G401.6 (cell line): ENCODE results near the gene PNPLA6.

Source experiments
- FAIRE-seq: peaks from 2 replicates; lab custom pipeline; 2012; peaks lifted over from hg19 to GRCh38; lab: Jason Lieb, UNC

PNPLA6 gene

DNA sequence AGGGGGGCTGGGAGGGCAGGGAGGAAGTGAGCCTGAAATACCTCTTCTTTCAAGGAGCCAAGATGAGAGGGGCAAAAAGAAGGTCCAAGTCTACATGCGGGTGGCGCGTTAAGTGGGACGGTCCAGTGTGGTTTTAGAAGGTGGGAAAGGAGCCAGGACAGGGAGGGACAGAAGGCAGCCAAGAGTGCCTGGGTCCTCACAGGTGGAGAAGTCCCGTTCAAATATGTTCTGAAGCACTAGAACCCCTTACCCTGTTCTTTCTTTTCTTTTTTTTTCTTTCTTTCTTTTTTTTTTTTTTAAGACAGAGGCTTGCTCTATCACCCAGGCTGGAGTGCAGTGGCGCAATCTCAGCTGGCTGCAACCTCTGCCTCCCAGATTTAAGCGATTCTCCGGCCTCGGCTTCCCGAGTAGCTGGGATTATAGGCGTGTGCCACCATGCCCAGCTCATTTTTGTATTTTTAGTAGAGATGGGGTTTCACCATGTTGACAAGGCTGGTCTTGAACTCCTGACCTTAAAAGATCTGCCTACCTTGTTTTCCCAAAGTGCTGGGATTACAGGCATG, 67.5 kb downstream of the PNPLA6 start:
- no peak for FAIRE-seq

DNA sequence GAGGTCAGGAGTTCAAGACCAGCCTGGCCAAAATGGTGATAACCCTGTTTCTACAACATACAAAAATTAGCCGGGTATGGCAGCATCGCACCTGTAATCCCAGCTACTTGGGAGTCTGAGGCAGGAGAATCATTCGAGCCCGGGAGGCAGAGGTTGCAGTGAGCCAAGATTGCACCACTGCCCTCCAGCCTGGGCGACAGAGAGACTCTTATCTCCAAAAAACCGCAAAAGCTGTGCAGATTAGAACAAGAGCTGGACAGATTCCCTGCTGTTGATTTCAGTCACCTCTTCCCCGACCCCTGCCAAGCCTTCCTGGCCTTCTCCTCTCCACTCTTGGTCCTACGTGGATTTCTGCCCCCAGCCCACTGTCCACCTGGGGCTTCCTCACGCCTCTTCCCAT, 68.4 kb downstream of the PNPLA6 start:
- FAIRE-seq, result no peak

DNA sequence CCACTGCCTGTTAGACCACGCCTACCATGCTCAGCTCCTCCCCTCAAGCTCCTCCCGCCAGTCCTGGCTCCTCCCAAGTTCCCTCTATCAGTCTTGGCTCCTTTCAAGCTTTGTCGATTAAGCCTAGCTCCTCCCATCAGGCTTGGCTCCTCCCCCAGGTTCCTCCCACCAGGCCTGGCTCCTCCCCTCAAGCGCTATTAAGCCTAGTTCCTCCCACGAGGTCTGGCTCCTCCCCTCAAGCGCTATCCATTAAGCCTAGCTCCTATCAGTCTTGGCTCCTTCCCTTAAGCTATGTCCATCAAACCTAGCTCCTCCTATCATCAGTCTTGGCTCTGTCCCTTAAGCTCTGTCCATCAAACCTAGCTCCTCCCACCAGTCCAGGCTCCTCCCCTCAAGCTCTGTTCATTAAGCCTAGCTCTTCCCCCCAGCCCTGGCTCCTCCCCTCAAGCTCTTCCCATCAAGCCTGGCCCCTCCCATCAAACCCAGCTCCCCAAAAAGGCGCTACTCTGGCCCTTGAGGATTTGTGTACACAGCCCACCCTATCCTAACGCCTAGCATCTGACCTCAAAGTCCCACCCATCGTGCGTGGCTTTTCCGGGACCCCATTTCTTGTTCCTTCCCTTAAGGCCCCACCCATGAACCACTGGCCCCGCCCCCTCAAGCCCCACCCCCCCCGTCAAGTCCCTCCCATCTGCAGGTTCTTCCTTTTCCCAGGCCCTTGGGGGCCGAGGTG, 70.1 kb downstream of the PNPLA6 start:
- FAIRE-seq, result peak; percentile 47

GRCh38 chr19:7606289-7606688, 70.8 kb downstream of the PNPLA6 start:
- FAIRE-seq, result no peak

DNA sequence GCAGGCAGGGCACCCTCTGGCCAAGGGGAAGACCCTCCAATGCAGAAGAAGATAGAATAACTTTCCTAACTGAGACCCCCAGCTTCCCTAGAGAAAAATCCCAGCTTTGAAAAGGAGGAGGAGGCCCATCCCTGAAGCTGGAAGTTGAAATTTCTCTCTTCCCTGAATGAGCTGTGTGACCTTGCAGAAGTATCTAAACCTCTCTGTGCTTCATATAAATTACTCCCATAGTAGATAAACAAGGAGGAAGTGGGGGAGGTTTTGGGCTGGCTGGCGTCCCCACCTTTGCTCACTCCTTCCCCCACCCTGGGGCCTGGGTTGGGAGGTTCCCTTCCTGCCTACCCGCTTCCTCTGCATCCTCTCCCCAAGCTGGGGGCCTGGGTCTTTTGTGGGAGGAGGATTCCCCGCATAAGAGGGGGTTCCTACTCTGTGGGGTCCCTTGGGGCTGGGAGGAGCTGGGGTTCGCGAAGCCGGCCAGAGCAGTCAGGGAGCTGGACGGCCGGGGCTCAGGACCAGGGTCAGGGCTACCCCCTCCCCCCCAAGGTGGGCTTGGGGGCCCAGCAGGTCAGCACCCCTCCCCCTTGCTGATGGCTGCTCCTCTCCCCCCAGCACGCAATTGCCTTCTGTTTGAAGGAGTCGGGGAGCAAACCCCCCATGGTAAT, 71.8 kb downstream of the PNPLA6 start:
- FAIRE-seq, result no peak

DNA sequence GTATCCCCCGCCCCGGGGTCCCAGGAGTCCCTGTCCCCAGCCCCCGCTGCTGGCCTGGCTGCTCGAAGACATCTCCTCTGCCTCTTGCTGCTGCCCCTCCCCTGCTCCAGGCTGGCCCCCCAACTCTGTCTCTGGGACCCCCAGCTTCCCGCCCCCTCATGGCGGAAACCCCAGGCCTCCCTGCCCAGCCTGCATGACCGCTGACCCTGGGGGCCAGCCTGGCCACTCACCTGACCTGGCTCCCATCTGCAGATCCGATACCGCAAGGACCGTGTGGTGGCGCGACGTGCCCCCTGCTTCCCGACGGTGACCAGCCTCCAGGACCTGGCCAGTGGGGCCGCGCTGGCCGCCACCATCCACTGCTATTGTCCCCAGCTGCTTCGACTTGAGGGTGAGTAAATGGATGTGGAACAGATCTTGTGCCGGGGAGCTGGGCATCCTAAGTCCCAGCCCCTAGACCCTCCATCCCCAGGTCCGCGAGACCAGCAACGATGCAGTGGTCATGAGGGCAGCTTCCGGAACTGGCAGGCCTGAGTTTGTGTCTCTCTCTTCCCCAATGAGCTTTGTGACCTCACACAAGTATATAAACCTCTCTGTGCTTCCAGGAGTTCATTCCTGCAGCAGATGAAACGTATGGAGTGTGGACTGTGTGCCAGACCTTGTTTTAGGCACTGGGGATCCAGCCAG, 72.5 kb downstream of the PNPLA6 start:
- no peak for FAIRE-seq

DNA sequence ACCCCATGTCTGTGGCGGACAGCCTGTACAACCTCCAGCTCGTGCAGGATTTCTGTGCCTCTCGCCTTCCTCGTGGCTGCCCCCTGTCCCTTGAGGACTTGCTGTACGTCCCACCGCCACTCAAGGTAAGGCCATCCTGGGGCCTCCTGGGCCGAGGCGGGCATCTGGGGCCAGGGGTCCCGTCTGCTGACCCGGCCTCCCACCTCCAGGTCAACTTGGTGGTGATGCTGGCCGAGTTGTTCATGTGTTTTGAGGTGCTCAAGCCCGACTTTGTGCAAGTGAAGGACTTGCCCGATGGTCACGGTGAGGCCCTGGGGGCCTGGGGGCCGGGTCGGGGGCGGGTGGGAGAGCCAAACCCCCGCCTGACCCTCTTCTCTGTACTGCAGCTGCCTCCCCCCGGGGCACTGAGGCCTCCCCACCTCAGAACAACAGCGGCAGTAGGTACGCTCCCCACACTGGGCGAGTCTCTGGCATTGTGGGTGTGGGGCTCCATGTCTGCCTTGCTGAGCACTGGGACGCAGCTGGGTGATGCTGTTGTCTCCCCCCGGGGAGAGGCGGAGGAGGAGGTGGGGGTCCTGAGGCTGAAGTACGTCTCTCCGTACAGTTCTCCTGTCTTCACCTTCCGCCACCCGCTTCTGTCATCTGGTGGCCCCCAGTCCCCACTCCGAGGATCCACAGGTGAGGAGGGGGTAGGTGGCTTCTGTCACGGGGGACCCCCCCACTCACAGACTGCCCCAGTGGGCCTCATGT, 75.1 kb downstream of the PNPLA6 start:
- no peak for FAIRE-seq
